Esophagus mucosa (tissue), 1 donor: ENCODE data around the gene SUCLG1. TPM values are rescaled to one million over a fixed set of nuclear protein-coding genes. Genes with fewer than 3 reads are reported as not detected.
"Not testable (repeated sequence)": the region's sequence is repeated elsewhere in the genome, so short reads cannot be mapped to it uniquely, and the experiment has no call there.

Source experiments
- ATAC-seq: fragments of 200-7000 bp; cut with Tn5 transposase; one replicate; pipeline ENCODE4 v1.9.1; 2020
- total RNA-seq: library from RNA; stranded (reverse); gene quantifications from one replicate; pipeline ENCODE4 v1.2.4, GENCODE V29; 2023
- donor health status: DM: yes; HTN: yes; CAD: no.

The SUCLG1 gene
- total RNA-seq, 1 donor from 2014 or later = 90.5 TPM

GRCh38 chr2:84417453-84418145 lies 41.5 kb downstream of the SUCLG1 start:
- ATAC-seq = peak; percentile 57

GRCh38 chr2:84409531-84409930 lies 49.5 kb downstream of the SUCLG1 start:
- no peak for ATAC-seq

- not testable (repeated sequence) for ATAC-seq
Measured at GRCh38 chr2:84402111-84402510, 57.0 kb downstream of the SUCLG1 start.

- not testable (repeated sequence) for ATAC-seq
Measured at GRCh38 chr2:84399839-84400238, 59.2 kb downstream of the SUCLG1 start.

GRCh38 chr2:84395820-84396219 lies 63.3 kb downstream of the SUCLG1 start:
- no peak for ATAC-seq

- ATAC-seq = no peak
Measured at GRCh38 chr2:84394628-84395027, 64.5 kb downstream of the SUCLG1 start.

GRCh38 chr2:84393829-84394228 lies 65.3 kb downstream of the SUCLG1 start:
- ATAC-seq = no peak

GRCh38 chr2:84389794-84390193 lies 69.3 kb downstream of the SUCLG1 start:
- ATAC-seq = no peak

- ATAC-seq = no peak
Measured at GRCh38 chr2:84388921-84389490, 70.1 kb downstream of the SUCLG1 start.

- no peak for ATAC-seq
Measured at GRCh38 chr2:84388133-84388532, 70.9 kb downstream of the SUCLG1 start.

GRCh38 chr2:84386336-84387040 lies 72.6 kb downstream of the SUCLG1 start:
- ATAC-seq = no peak

GRCh38 chr2:84383271-84383670 lies 75.8 kb downstream of the SUCLG1 start:
- ATAC-seq = no peak

GRCh38 chr2:84380875-84381274 lies 78.2 kb downstream of the SUCLG1 start:
- ATAC-seq = no peak

- ATAC-seq = no peak
Measured at GRCh38 chr2:84378960-84379359, 80.1 kb downstream of the SUCLG1 start.

- no peak for ATAC-seq
Measured at GRCh38 chr2:84375020-84375419, 84.1 kb downstream of the SUCLG1 start.

GRCh38 chr2:84373866-84374265 lies 85.2 kb downstream of the SUCLG1 start:
- ATAC-seq = no peak

Other genes with a start within 250 kb of the SUCLG1 start
- 0.04 TPM for gene DNAH6, start 57.2 kb upstream of the SUCLG1 start, total RNA-seq